ENCODE data around the gene ADGRG1. TPM values are rescaled to one million over a fixed set of nuclear protein-coding genes. Genes with fewer than 3 reads are reported as not detected.

Gene ADGRG1
- total RNA-seq, 1 experiment from 2014 or later: 2.0 TPM

- Mint-ChIP-seq H3K27me3 (ENCODE audit: low read depth) (no peaks in the 10 kb centered on the region), H3K9me3 (no peaks in the 10 kb centered on the region), H3K4me3 (no peak overlapping the region), H3K27ac (no peak overlapping the region), H3K36me3 (no peaks in the 10 kb centered on the region), H3K4me1 (no peaks in the 10 kb centered on the region)
- no peak for DNase-seq (ENCODE audit: low spot score)
- no peak for TF ChIP-seq SMAD3 (CRISPR knock-in tag; IDR thresholded peaks at IDR 0.05; ENCODE audit: borderline replicate concordance)
- no peak for TF ChIP-seq PRRX2 (CRISPR knock-in tag; IDR thresholded peaks at IDR 0.05)
- no peak for TF ChIP-seq HMGXB4 (CRISPR knock-in tag; IDR thresholded peaks at IDR 0.05)
- no peak for TF ChIP-seq NFYB (CRISPR knock-in tag; conservative IDR thresholded peaks at IDR 0.05; ENCODE audit: low read depth)
- no peak for TF ChIP-seq ZNF671 (CRISPR knock-in tag; IDR thresholded peaks at IDR 0.05)
- CTCF ChIA-PET: no interaction called here
- POLR2A ChIA-PET: no interaction called here
- no peak for ATAC-seq
Measured at GRCh38 chr16:57613514-57613913, 14.9 kb upstream of the ADGRG1 start.

- Mint-ChIP-seq H3K9me3 (no peaks in the 10 kb centered on the region), H3K27ac (no peak overlapping the region), H3K4me1 (peaks cover 6% of the 10 kb centered on the region), H3K4me3 (no peak overlapping the region), H3K27me3 (ENCODE audit: low read depth) (no peaks in the 10 kb centered on the region), H3K36me3 (no peaks in the 10 kb centered on the region)
- TF ChIP-seq ETV6 (CRISPR knock-in tag; IDR thresholded peaks at IDR 0.05): no peak
- TF ChIP-seq ZBTB43 (CRISPR knock-in tag; IDR thresholded peaks at IDR 0.05): no peak
- no peak for TF ChIP-seq JAZF1 (CRISPR knock-in tag; IDR thresholded peaks at IDR 0.05)
- TF ChIP-seq ZNF281 (CRISPR knock-in tag; IDR thresholded peaks at IDR 0.05): no peak
- TF ChIP-seq NFE2L1 (CRISPR knock-in tag; IDR thresholded peaks at IDR 0.05): no peak
- no peak for TF ChIP-seq HMGA2 (CRISPR knock-in tag; IDR thresholded peaks at IDR 0.05)
- no peak for TF ChIP-seq SMAD3 (CRISPR knock-in tag; IDR thresholded peaks at IDR 0.05; ENCODE audit: borderline replicate concordance)
- no peak for TF ChIP-seq ZNF138 (CRISPR knock-in tag; conservative IDR thresholded peaks at IDR 0.05)
- TF ChIP-seq PRDM15 (CRISPR knock-in tag; IDR thresholded peaks at IDR 0.05): no peak
- no peak for TF ChIP-seq JUN (CRISPR knock-in tag; IDR thresholded peaks at IDR 0.05)
- TF ChIP-seq AR (CRISPR knock-in tag; IDR thresholded peaks at IDR 0.05): no peak
- CTCF ChIA-PET: interaction anchor here (1.0 to 1.3 kb wide), 2 partner anchors 14 kb away, joined by 3 to 5 read pairs; partner anchors contain the start of gene ADGRG1
- ATAC-seq (no peak), DNase-seq (ENCODE audit: low spot score) (no peak)
- POLR2A ChIA-PET: no interaction called here
Measured at GRCh38 chr16:57614536-57614935, 13.9 kb upstream of the ADGRG1 start.
